Spleen (tissue), 7 donors: ENCODE results near the gene HAGH.

Experiments
- CTCF ChIP-seq, 11 experiments: fragments of 200-600 bp in 7 of 11; fragments of 450-650 bp in 4 of 11; sonication (generic) in 4 of 11; IDR thresholded peaks in 8 of 11; conservative IDR thresholded peaks in 3 of 11; 1 replicate in 7 of 11; 2 replicates in 4 of 11; pipeline versions ENCODE4 v1.4.0 to v1.8.0; 2016 to 2021; ENCODE audit warnings: antibody characterized with exemption in 11 of 11, inconsistent platforms in 4 of 11, mild to moderate bottlenecking in 1 of 11
- POLR2A ChIP-seq, 3 donors: fragments of 450-650 bp; IDR thresholded peaks; one replicate each; pipeline ENCODE4 v1.5.1; 2017; ENCODE audit warnings: antibody characterized with exemption in 3 of 3, mild to moderate bottlenecking in 1 of 3
- donor health status: DM: no; HTN: no; CAD: no; lungs with moderate emphysema.
- donor health status: DM: no; HTN: no; CAD: no.
- donor health status: DM: no; HTN: no; CAD: no.

DNA sequence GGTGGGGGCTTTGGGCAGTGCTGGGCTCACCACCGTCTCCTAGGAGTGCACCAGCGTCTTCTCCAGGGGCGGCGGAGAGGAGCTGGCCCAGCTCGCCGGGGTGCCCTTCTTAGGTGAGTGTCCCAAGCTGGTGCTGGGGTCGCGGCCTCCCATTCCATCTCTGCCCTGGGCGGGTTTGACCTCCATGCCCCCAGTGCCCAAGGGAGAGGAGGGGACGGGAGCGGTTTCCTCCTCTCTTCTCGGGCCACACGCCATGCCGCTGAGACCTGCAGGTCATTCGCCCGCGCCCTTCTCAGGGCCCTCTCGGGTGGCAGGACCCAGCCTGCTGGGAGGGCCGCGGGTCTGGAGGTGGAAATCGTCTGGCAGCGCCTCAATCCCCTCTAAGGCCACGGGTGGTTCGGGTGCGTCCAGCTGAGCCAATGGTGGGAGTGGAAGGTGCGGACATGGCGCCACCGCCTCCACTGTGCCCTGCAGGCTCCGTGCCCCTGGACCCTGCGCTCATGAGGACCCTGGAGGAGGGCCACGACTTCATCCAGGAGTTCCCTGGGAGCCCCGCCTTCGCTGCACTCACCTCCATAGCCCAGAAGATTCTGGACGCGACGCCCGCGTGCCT is 38.4 kb downstream of the HAGH start:
- TF ChIP-seq CTCF (IDR thresholded peaks at IDR 0.05 in 8 of 11, conservative IDR thresholded peaks at IDR 0.05 in 3 of 11) (no peak), POLR2A (IDR thresholded peaks at IDR 0.05) (no peak)
